Esophagus squamous epithelium (tissue), 4 donors: ENCODE results near the gene ODAD3.

Experiments
- POLR2A ChIP-seq, 4 donors: fragments of 450-650 bp; IDR thresholded peaks; one replicate each; pipeline ENCODE4 v1.6.1; 2017; ENCODE audit warnings: antibody characterized with exemption in 4 of 4, mild to moderate bottlenecking in 4 of 4, moderate library complexity in 3 of 4
- TF ChIP-seq, protein P1 (sequence below), 6 experiments: fragments of 450-650 bp in 4 of 6; fragments of 200-600 bp in 2 of 6; sonication (generic) in 2 of 6; IDR thresholded peaks; one replicate each; pipeline ENCODE4 v1.5.1; 2016 to 2019; ENCODE audit warnings: antibody characterized with exemption in 6 of 6, mild to moderate bottlenecking in 4 of 6, moderate library complexity in 4 of 6

DNA sequence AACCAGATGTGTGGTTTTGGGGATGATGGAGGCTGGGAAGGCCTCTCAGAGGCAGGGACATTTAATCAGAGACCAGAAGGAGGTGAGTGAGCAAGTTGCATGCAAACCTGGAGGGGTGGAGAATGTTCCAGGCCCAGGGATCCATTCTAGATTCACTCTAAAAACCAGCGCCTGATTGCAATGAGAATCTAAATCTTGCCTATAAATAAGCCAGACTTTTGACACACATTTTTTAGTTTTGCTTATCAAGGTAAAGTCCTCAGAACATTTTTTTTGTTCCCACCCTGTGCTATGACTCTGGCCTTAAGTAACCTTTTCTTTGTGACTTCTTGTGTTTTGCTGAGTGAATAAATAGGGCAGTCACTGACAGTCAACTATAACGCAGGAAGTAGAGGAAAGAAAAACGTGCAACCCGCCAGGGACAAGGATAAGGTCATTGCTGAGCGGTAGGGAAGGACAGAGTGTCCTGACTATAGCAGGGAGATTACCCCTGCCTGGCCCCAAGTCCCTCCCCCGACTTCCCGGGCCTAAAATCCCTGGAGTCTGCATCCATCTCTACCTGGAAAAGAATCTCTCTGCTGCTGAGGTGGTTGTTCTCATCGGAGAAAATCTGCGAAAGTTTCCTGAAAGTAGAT is 30.2 kb downstream of the ODAD3 start:
- TF ChIP-seq, protein P1, sequence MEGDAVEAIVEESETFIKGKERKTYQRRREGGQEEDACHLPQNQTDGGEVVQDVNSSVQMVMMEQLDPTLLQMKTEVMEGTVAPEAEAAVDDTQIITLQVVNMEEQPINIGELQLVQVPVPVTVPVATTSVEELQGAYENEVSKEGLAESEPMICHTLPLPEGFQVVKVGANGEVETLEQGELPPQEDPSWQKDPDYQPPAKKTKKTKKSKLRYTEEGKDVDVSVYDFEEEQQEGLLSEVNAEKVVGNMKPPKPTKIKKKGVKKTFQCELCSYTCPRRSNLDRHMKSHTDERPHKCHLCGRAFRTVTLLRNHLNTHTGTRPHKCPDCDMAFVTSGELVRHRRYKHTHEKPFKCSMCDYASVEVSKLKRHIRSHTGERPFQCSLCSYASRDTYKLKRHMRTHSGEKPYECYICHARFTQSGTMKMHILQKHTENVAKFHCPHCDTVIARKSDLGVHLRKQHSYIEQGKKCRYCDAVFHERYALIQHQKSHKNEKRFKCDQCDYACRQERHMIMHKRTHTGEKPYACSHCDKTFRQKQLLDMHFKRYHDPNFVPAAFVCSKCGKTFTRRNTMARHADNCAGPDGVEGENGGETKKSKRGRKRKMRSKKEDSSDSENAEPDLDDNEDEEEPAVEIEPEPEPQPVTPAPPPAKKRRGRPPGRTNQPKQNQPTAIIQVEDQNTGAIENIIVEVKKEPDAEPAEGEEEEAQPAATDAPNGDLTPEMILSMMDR (IDR thresholded peaks at IDR 0.05) = no peak
- no peak for TF ChIP-seq POLR2A (IDR thresholded peaks at IDR 0.05)
